HT1080 (cell line): ENCODE data around the gene RABGEF1. TPM values are rescaled to one million over a fixed set of nuclear protein-coding genes. Genes with fewer than 3 reads are reported as not detected.
"Not testable (repeated sequence)": the region's sequence is repeated elsewhere in the genome, so short reads cannot be mapped to it uniquely, and the experiment has no call there.

Source experiments
- DNase-seq: peaks from one replicate; pipeline ENCODE4 v3.0.0-alpha.2; 2015; ENCODE audit warnings: low read depth
- total RNA-seq: library from RNA; depleted of rRNA; stranded (reverse); fragments of >200 nt; shearing (Covaris generic); gene quantifications from 2 replicates; pipeline ENCODE4 v1.2.3, GENCODE V29; 2014

RABGEF1 gene
- total RNA-seq, 1 experiment from 2014 or later, result 34.3 TPM

DNA sequence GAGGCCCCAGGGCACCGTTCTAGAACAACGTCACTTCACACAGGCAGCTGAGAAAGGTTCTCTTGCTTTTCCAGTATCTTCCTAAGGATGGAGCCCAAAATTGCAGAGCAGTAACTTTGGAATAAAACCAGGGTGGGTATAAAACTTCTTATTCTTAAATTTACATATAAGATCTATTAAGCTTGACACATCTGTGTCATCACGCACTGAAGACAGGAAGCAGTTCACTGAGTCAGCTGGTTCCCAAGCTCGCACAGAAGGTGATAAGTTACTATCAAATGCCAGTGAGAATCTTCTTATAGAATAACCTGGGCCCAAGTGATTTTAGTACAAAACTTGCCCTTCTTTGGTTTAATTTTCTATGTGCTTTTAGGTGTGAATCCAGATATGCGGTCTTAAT lies 70.2 kb downstream of the RABGEF1 start:
- DNase-seq, result no peak

DNA sequence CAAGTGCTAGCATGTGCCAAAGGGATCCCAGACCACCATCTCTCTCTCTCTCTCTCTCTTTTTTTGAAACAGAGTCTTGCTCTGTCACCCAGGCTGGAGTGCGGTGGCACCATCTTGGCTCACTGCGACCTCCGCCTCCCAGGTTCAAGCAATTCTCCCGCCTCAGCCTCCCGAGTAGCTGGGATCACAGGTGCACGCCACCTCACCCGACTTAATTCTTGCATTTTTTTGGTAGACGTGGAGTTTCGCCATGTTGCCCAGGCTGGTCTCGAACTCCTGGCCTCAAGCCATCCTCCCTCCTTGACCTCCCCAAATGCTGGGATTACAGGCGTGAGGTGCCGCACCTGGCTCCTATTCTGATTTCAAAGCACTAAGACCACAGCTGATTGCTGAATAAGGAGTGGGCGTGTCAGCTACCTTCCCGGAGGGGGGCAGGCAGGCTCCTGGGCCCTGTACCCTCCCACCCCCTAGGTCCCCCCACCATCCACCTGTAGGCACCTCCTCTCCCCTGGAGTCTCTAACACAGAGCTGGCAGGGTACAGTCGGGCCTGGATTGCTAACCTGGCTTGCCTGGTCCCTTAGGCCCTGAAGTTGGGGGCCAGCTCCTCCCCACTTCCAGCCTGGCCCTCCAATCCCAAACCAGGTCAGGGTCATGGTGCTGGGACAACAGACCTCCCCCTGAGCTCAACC lies 74.8 kb downstream of the RABGEF1 start:
- not testable (repeated sequence) for DNase-seq

GRCh38 chr7:66815951-66816350 lies 75.4 kb downstream of the RABGEF1 start:
- no peak for DNase-seq

DNA sequence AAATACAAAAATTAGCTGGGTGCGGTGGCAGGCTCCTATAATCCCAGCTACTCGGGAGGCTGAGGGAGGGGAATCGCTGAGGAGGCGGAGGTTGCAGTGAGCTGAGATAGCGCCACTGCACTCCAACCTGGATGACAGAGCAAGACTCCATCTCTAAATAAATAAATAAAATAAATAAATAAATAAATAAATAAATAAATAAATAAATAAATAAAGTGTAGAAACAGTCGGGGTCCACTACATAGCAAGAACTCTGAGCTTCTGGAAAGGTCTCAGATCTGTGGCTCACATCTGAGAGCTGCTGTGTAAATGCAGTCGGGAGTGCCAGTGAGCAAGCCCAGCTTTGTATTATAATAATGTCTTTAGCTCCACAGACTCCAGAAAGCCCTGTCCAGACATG lies 76.1 kb downstream of the RABGEF1 start:
- not testable (repeated sequence) for DNase-seq

DNA sequence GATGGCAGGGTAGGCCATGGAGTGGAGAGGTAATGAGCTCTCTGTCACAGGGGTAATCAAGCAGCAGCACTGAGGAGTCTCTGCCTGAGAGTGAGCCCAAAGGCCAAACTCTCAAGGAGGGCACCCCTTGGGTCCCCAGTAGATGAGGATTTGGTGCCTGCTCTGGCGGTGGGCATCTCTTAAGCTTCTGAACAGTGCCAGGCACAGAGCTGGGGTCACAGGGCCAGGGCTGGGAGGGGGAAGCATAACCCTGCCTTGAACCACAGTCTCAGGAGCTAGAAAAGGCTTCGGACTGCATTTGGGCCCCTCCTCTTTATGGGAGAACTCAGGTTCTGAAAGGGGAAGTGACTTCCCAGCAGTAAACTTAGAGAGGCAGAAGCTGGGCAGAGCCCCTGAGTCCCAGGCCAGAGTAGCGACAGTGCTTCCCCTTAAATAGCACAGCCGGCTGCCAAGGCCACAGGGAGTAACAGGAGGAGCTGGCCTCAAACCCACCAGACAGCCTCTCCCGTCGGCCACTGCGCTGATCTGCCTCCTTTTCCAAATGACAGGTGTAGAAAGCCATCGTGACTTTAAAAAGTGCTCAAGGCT lies 76.8 kb downstream of the RABGEF1 start:
- DNase-seq, result not testable (repeated sequence)

DNA sequence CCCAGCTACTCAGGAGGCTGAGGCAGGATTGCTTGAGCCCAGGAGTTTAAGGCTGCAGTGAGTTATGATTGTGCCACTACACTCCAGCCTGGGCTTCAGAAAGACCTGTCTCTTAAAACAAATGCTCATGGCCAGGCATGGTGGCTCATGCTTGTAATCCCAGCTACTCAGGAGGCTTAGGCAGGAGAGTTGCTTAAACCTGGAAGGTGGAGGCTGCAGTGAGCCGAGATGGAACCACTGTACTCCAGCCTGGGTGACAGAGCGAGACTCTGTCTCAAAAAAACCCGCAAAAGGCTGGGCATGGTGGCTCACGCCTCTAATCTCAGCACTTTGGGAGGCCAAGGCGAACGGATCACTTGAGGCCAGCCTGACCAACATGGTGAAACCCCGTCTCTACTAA lies 77.4 kb downstream of the RABGEF1 start:
- not testable (repeated sequence) for DNase-seq

DNA sequence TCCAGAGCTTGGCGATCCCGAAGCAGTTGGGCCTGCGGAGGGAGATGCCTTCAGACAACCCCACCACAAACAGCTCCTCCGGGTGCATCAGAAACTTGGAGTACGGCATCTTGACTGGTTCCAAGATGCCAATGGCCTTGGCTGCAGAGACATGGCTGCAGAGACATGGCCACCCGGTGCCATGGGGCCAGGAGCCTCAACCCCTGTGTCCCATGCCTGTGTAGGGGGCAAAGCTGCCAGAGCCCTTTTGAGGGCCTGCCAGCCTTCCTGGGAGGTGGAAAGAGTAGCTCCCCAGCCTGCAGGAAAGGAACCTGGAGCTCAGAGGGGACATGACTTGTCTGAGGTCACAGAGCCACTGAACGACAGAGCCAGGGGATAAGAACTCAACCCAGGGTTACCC lies 83.5 kb downstream of the RABGEF1 start:
- no peak for DNase-seq

DNA sequence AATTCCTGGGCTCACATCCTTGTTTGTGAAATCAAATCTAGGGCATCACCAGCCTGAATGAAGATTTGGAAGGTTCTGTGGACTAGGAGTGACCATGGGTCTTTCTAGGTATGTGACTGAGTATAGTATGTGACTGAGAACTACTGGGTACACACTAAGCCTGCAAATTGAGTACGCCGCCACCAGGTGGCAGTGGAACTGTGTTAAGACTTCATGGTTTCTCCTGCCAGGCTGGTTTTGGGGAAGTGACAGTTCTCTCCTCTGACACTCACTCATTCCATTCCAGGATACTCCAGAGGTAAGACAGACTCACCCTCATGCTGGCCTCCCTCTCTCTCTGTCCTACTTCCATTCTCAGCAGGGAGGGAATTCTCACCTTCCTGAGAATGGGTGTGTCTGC lies 85.0 kb downstream of the RABGEF1 start:
- DNase-seq, result peak; percentile 48

GRCh38 chr7:66826649-66827048 lies 86.1 kb downstream of the RABGEF1 start:
- no peak for DNase-seq

- DNase-seq, result not testable (repeated sequence)
These were observed 90.4 kb downstream of the RABGEF1 start for GRCh38 chr7:66830976-66831375.

DNA sequence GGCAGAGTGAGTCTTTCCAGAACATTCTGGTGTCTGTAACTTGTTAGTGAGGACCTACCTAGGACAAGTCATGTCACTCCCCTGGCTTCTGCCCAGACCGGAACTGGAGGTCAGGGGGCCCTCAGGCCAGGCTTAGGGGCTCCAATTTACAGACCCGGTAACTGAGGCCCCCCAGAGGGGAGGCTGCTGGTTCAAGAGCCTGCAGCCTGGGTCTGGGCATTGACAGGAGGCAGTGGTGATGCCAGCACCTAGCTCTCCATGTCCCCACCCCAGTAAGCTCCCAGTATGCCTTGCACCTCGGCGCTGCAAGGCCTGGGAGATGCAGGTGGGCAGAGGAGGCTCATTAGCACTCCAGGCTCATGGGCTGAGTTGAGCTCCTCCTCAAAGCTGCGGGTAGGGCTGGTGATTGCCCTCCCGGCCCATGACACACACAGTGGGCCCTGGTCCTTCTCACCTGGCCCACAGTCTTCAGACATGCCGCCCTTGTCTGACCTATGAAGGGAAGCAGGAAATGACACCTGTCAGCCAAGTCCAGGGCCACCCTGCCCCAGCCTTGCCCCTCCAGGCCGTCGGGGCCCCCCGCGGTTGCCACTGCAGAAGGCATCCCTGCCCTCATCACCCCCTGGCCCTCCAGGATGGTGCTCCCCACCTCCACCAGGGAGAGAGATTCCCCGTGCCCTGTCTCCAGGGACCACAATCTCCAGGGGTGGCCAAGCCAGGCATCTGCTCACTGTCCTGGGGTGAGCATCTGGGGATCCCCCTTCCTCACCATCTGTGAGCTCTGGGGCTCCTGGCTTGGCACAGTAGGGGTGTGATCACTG lies 92.2 kb downstream of the RABGEF1 start:
- DNase-seq, result no peak

DNA sequence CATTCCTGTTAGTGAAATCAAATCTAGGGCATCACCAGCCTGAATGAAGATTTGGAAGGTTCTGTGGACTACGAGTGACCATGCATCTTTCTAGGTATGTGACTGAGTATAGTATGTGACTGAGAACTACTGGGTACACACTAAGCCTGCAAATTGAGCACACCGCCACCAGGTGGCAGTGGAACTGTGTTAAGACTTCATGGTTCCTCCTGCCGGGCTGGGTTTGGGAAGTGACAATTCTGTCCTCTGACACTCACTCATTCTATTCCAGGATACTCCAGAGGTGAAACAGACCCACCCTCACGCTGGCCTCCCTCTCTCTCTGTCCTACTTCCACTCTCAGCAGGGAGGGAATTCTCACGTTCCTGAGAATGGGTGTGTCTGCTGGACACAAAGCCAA lies 96.5 kb downstream of the RABGEF1 start:
- peak; percentile 43 for DNase-seq

- no peak for DNase-seq
These were observed 97.1 kb downstream of the RABGEF1 start for GRCh38 chr7:66837661-66838060.

GRCh38 chr7:66839814-66840213 lies 99.3 kb downstream of the RABGEF1 start:
- no peak for DNase-seq

GRCh38 chr7:66840316-66840715 lies 99.8 kb downstream of the RABGEF1 start:
- no peak for DNase-seq

DNA sequence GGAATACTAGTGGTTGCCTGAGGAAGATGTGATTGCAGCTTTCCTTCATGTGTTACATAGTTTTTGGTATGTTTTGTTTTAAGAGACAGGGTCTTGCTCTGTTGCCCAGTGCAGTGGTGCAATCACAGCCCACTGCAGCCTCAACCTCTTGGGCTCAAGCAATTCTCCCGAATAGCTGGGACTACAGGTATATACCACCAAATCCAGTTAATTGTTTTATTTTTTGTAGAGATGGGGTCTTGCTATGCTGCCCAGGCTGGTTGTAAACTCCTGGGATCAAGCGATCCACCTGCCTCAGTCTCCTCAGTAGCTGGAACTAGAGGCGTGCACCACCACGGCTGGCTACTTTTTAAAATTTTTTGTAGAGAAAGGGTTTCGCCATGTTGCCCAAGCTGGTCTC lies 101.4 kb downstream of the RABGEF1 start:
- no peak for DNase-seq

DNA sequence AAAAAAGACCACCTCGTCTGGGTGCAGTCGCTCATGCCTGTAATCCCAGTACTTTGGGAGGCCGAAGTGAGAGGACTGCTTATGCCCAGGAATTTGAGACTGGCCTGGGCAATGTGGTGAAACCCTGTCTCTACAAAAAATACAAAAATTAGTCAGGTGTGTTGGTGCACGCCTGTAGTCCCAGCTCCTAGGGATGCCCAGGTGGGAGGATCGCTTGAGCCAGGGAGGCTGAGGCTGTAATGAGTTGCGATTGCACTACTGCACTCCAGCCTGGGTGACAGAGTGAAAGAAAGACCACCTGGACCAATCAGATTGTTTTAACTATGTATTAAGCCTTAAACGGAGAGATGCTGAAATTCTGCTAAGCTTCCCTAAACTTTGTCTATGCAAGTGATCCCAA lies 103.0 kb downstream of the RABGEF1 start:
- not testable (repeated sequence) for DNase-seq

GRCh38 chr7:66844552-66845378 lies 104.2 kb downstream of the RABGEF1 start:
- DNase-seq, result peak; percentile 96

DNA sequence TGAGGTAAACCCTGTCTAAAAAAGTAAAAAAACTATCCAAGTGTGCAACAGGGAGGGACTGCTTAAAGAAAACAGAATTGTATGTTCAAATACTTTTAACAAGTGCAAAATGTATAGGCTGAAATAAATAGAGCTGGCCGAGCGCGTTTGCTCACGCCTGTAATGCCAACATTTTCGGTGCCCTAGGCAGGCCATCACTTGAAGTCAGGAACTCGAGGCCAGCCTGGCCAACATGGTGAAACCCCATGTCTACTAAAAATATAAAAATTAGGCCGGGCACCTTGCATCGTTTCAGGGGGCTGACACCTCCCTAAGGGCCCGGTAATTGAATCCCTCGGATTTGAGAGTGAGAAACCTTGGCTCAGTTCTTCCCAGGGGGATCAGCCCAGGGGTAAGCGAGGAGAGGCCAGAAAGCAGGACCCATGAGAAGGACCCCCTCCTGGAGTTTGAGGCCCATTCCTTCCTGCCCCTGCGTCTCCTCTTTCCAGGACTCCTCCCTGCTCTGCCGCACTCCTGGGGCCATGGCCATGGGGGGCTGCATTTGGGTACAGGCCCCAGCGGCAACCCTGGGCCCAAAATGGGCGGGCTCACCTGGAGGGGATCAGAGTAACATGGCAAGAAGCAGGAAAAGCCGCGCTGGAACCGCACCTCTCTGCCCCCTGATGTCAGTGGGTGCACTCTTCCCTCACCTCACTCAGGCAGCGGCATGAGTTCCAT lies 105.0 kb downstream of the RABGEF1 start:
- no peak for DNase-seq

- not testable (repeated sequence) for DNase-seq
These were observed 105.5 kb downstream of the RABGEF1 start for GRCh38 chr7:66846096-66846445.

DNA sequence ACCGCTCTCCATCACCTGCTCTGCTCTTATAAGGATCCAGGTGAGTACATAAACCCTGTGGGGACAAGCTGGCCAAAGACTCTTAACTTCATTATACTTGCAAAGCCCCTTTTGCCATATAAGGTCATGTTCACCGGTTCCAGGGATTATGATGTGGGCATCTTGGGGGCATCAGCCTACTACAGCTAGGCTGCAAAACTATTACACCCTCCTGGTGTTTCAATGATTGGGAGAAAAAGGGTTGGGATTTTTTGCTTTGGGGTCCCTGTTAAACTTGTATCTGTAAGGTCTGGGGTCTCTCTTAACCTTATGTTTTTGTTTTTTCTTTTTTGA lies 107.0 kb downstream of the RABGEF1 start:
- not testable (repeated sequence) for DNase-seq
